Ishikawa (cell line): ENCODE results near the gene TRAPPC8.

Experiments used
- CREB1 ChIP-seq: IDR thresholded peaks from 2 replicates; pipeline ENCODE4 v1.6.1; 2012; ENCODE audit warnings: low read depth
- EGR1 ChIP-seq: IDR thresholded peaks from 2 replicates; pipeline ENCODE4 v1.6.1; 2012
- RAD21 ChIP-seq: IDR thresholded peaks from 2 replicates; pipeline ENCODE4 v1.6.1; 2012; ENCODE audit warnings: low read depth
- TAF1 ChIP-seq: IDR thresholded peaks from 2 replicates; pipeline ENCODE4 v1.6.1; 2012; ENCODE audit warnings: low read depth, mild to moderate bottlenecking
- YY1 ChIP-seq: IDR thresholded peaks from 2 replicates; pipeline ENCODE4 v1.6.1; 2012; ENCODE audit warnings: low read depth
- TF ChIP-seq, protein P1 (sequence below): IDR thresholded peaks from 2 replicates; pipeline ENCODE4 v1.6.1; 2012; ENCODE audit warnings: low read depth, mild to moderate bottlenecking

- TF ChIP-seq YY1 (no peak), CREB1 (no peak), EGR1 (no peak), TAF1 (no peak), RAD21 (no peak)
- TF ChIP-seq, protein P1, sequence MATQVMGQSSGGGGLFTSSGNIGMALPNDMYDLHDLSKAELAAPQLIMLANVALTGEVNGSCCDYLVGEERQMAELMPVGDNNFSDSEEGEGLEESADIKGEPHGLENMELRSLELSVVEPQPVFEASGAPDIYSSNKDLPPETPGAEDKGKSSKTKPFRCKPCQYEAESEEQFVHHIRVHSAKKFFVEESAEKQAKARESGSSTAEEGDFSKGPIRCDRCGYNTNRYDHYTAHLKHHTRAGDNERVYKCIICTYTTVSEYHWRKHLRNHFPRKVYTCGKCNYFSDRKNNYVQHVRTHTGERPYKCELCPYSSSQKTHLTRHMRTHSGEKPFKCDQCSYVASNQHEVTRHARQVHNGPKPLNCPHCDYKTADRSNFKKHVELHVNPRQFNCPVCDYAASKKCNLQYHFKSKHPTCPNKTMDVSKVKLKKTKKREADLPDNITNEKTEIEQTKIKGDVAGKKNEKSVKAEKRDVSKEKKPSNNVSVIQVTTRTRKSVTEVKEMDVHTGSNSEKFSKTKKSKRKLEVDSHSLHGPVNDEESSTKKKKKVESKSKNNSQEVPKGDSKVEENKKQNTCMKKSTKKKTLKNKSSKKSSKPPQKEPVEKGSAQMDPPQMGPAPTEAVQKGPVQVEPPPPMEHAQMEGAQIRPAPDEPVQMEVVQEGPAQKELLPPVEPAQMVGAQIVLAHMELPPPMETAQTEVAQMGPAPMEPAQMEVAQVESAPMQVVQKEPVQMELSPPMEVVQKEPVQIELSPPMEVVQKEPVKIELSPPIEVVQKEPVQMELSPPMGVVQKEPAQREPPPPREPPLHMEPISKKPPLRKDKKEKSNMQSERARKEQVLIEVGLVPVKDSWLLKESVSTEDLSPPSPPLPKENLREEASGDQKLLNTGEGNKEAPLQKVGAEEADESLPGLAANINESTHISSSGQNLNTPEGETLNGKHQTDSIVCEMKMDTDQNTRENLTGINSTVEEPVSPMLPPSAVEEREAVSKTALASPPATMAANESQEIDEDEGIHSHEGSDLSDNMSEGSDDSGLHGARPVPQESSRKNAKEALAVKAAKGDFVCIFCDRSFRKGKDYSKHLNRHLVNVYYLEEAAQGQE = no peak
Measured at GRCh38 chr18:31875301-31875700, 67.6 kb downstream of the TRAPPC8 start.
